Endometrium (tissue), 2 donors: ENCODE data around the gene NHLH2.

Experiments
- FAIRE-seq: peaks from 2 replicates; lab custom pipeline; 2012; peaks lifted over from hg19 to GRCh38; lab: Jason Lieb, UNC
- donor health status: control.
- donor health status: control.

The NHLH2 gene

GRCh38 chr1:115840605-115841460 is at the start of gene NHLH2:
TSS of gene NHLH2 (minus strand) at chr1:115841126. CDS start at chr1:115838372, 2,754 bp downstream.
- FAIRE-seq: no peak

DNA sequence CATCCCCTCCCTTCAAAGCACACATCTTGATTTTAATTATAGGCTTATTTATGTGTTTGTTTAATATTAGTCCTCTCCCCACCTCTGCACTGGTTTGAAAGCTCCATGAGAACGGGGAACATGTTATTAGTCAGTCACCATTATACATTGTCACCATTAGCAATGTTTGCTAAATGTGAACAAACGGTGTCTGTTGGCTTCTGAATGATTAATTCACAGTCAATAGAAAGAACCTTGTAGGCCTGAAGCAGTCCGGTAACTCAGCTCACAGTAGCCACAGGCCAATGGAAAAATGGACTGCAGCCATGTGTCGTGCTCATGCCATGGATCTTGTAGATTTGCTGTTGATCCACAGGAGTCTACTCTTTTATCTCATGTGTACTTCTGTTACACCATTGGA is 49.7 kb upstream of the NHLH2 start:
- no peak for FAIRE-seq

DNA sequence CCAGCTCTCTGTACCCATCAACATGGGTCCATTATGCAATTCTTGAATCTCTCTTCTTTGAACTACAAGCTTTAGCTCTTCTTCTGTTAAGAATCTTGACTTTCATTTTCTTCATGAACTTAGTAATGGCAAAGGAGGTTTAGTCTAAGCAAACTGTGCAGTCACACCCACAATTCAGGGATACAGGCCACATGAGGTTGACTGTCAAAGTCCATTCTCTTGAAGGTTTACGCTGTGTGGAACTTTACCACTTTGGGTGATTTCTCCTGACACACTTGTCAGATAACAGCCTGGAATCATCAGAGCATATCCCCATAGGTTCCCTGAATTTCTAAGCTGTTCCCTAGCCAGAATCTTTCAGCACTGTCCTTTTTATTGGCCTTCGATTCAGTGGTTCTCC is 48.0 kb upstream of the NHLH2 start:
- no peak for FAIRE-seq

- no peak for FAIRE-seq
These were observed 42.3 kb upstream of the NHLH2 start for GRCh38 chr1:115882913-115883902.

- FAIRE-seq: no peak
These were observed 40.2 kb upstream of the NHLH2 start for GRCh38 chr1:115880981-115881672.

DNA sequence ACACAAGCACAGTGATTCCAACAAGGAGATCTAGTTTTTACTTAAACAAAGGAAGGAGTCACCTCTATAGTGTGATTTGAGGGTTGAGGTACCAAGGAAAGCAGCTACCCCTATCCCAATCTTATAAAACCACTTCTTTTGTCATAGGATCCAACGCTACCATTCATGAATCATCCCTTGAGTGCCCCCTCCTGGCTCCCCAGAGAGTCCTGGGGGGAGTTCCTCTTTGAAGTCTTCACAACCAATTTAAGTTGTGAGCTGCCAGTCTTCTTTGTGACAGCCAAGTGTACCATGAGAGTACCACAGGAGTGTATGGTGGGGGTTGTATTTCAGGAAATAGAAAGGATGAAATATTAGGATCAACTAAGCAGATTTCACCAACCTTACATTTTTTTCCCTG is 39.1 kb upstream of the NHLH2 start:
- no peak for FAIRE-seq

DNA sequence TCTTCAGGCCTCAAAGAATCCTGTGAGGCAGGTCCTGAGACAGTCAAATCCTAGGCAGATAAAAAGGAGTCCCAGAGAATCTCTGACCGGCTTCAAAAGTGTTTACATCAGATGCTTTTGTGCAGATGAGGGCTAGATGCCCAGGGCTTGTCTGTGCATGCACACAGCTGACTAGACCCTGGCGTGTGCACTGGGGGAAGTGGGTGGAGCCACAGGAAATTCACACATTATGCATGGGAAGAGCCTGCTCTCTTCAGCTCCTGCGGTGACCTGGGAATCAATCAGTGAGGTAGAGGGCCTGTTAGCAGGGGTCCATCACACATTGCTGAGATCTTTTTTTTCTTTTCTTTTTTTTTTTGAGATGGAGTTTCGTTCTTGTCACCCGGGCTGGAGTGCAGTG is 36.6 kb upstream of the NHLH2 start:
- no peak for FAIRE-seq

DNA sequence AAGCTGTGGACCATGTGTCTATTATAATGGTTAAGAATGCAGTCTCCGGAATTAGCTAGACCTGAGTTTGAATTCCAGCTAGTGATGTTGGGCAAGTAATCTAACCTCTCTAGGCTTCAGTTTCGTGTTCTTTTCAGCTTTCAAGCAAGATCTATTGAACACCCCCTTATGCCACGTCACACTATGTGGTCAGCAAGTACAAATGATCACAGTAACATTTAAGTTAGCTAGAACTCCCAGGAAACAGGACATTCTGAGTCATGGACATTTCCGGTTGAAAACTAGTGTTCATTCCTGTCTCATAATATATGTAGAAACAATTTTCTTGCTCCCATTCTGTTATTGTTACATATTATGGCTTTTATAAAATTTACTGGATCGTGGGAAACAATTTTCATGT is 34.0 kb upstream of the NHLH2 start:
- no peak for FAIRE-seq

- no peak for FAIRE-seq
These were observed 33.6 kb upstream of the NHLH2 start for GRCh38 chr1:115874497-115874896.

- FAIRE-seq: no peak
These were observed 32.3 kb upstream of the NHLH2 start for GRCh38 chr1:115873184-115873583.

DNA sequence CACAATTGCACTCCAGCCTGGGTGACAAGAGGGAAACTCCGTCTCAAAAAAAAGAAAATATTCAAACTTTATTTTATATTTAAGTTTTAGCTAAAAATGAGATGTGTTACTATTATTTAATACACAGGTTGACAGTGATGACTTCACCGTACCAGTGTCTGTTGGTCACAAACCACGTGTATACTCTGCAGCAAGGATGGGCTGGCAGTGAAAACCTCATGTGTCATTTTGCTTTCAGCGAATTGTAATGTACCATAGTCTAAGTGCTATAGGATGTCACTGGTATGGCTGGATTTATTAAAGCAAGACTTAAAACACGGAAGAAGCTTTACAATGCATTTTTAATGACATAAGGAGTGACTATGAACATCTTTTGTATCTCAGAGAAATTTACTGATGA is 28.1 kb upstream of the NHLH2 start:
- FAIRE-seq: no peak

GRCh38 chr1:115867216-115867615 is 26.3 kb upstream of the NHLH2 start:
- FAIRE-seq: no peak

DNA sequence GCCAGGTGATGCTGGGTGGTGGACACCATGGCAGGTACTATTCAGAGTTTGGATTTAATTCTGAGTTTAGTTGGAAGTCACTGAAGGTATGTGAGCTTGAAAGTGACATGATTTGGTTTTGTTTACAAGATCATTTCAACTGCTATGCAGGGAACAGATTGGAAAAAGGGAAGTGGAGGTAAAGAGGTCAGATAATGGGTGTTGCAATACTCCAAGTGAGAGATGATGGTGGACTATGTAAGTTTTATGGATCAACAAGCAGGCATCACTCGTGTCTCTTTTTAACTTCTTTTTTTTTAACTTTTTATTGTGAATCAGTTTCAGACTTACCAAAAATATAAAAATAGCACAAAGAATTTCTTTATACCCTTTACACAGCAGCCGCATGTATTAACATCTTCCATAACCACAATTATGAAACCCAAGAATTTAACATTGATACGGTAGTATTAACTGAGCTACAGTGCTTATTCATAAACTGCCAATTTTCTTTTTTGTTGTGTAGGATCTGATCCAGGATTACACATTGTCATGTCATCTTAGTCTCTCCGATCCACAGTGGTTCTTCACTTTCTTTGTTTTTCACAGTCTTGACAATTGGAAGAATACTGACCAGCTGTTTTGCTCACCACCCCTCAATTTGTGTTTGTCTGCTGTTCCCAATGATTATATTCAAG is 24.9 kb upstream of the NHLH2 start:
- FAIRE-seq: no peak

DNA sequence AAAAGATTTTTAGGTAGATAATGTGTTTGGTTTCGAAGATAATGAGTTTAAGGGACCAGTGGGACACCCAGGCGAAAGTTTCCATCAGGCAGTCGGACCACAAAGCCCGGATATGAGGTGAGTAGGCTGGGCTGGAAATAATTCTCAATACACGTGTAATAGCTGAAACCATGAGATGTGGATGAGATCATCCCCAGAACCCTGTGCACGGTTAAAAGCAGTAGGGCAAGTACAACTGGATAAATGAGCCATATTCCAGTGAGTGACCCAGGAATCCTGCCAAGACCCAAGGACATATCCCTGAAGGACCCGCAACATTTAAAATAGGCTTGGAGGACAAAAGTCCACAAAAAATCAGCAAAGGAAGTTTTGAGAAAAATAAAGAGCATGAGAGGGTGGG is 21.5 kb upstream of the NHLH2 start:
- no peak for FAIRE-seq

DNA sequence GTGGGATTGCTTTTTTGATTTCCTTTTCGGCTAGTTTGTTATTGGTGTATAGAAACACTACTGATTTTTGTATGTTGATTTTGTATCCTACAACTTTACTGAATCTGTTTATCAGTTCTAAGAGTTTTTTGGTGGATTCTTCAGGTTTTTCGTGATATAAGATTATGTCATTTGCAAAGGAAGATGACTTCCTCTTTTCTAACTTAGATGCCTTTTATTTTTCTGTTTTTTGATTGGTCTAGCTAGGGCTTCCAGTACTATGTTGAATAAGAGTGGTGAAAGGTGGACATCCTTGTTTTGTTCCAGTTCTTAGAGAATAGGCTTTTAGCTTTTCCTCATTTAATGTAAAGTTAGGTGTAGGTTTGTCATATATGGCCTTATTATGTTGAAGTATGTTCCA is 13.1 kb upstream of the NHLH2 start:
- FAIRE-seq: no peak

DNA sequence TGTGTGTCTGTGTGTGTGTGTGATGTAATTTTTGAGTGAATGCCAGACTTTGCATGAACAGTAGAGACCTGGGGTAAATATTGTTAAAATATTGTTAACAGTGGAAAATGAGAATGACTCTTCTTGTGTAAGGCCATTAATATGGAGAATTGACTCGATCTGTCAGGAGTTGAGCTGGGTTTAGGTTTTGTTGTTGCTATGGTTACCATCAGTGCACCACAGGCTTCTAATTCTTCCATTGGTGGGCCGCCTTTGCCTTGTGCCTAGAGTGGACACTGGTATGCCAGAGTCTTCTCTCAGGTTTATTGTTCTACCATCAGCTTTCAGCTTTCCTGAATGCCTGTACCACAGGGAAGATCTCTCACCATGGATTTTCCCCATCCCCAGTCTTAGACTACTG is 10.0 kb upstream of the NHLH2 start:
- FAIRE-seq: no peak

- FAIRE-seq: no peak
These were observed 6.9 kb upstream of the NHLH2 start for GRCh38 chr1:115847787-115848186.

GRCh38 chr1:115842948-115843347 is 2.0 kb upstream of the NHLH2 start:
- no peak for FAIRE-seq

- FAIRE-seq: no peak
These were observed 1.2 kb downstream of the NHLH2 start for GRCh38 chr1:115839679-115840237.

DNA sequence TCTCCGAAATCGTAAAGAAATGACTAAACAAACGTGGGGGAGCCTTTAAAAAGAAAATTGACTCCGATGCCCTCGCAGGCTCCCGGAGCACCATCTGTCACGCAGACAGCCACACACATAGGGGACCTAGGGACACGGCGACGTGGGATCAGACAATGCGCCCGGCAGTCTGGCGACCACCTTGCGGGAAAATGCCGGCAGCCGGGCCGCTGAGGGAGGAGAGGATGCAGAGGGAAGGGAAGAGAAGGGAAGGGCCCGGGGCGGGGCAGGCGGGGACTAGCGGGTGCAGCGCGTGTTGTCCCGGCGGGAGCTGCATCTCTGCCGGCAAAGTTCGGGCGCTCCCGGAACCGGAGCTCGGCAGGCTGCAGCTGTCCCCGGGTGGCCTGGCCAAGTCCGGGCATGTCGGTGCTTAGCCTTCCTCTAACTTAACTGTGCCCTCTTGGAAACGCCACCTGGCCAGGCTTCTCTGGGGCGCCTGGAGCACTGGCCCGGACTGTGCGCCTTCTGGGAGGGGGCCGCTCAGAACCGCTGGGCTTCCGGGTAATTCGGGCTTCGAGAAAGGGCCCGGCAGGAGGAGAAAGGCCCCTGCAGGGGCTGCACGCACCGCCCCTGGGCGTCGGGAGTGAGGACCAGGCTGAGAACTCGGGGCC is 1.8 kb downstream of the NHLH2 start:
- no peak for FAIRE-seq

GRCh38 chr1:115838431-115839028 is 2.4 kb downstream of the NHLH2 start:
- no peak for FAIRE-seq
